Thyroid gland (tissue), 4 donors: ENCODE results near the gene WNT3A. TPM values are rescaled to one million over a fixed set of nuclear protein-coding genes. Genes with fewer than 3 reads are reported as not detected.

Experiments
- DNase-seq, 2 donors: peaks; one replicate each; pipeline ENCODE4 v3.0.0-alpha.2; 2019
- H3K27ac ChIP-seq, 3 donors: fragments of 200-600 bp; sonication (generic); 1 replicate in 2 of 3; 2 replicates in 1 of 3; pipeline ENCODE4 v1.5.1; 2016 to 2019; ENCODE audit warnings: mild to moderate bottlenecking in 1 of 3, moderate library complexity in 1 of 3
- H3K27me3 ChIP-seq: fragments of 200-600 bp; sonication (generic); one replicate; pipeline ENCODE4 v1.5.1; 2019
- H3K36me3 ChIP-seq, 2 donors: fragments of 200-600 bp; sonication (generic); one replicate each; pipeline ENCODE4 v1.5.1; 2016 to 2019
- H3K4me1 ChIP-seq, 2 donors: fragments of 200-600 bp; sonication (generic); one replicate each; pipeline ENCODE4 v1.5.1; 2017 to 2019
- H3K4me3 ChIP-seq, 3 donors: fragments of 200-600 bp; sonication (generic); replicated peaks in 1 of 3; 1 replicate in 2 of 3; 2 replicates in 1 of 3; pipeline ENCODE4 v1.5.1; 2016; ENCODE audit warnings: mild to moderate bottlenecking in 1 of 3
- H3K9me3 ChIP-seq: fragments of 200-600 bp; sonication (generic); one replicate; pipeline ENCODE4 v1.5.1; 2017
- CTCF ChIP-seq, 6 experiments: fragments of 200-600 bp in 3 of 6; fragments of 450-650 bp in 3 of 6; sonication (generic) in 3 of 6; IDR thresholded peaks; one replicate each; pipeline ENCODE4 v1.5.1; 2016 to 2019; ENCODE audit warnings: antibody characterized with exemption in 6 of 6, mild to moderate bottlenecking in 2 of 6, inconsistent platforms in 1 of 6, moderate library complexity in 1 of 6
- POLR2A ChIP-seq, 2 donors: fragments of 450-650 bp; IDR thresholded peaks; one replicate each; pipeline ENCODE4 v1.6.1; 2017; ENCODE audit warnings: antibody characterized with exemption in 2 of 2, mild to moderate bottlenecking in 2 of 2, moderate library complexity in 1 of 2
- WGBS, 2 donors: methylation state at CpG; one replicate each; pipeline ENCODE4 v1.1.5; 2017; 5-methylcytosine and 5-hydroxymethylcytosine counted together
- intact Hi-C: fragments of 100-400 bp; cut with DNase I; formaldehyde crosslinking; loops from one replicate; pipeline ENCODE4 v1.15.1; 2023
- total RNA-seq, 4 donors: library from RNA; depleted of rRNA; stranded (reverse); fragments of >200 nt; gene quantifications; one replicate each; pipeline ENCODE4 v1.2.3, GENCODE V29; 2016

WNT3A gene
- total RNA-seq, 4 donors from 2014 or later, result not detected

- H3K27ac ChIP-seq, result no peak overlapping the region
- TF ChIP-seq POLR2A (IDR thresholded peaks at IDR 0.05) (no peak), CTCF (IDR thresholded peaks at IDR 0.05) (no peak)
- no peak for DNase-seq
- H3K9me3 ChIP-seq, result no peaks in the 10 kb centered on the region
- H3K36me3 ChIP-seq, result peaks cover 31 to 37% of the 10 kb centered on the region in 2 donors
- no peaks in the 10 kb centered on the region for H3K27me3 ChIP-seq
- 95 to 99% methylated on average over 4 to 9 of the region's 13 CpGs for WGBS, 2 donors
- no peak overlapping the region for H3K4me3 ChIP-seq
- H3K4me1 ChIP-seq, result peaks cover 2 to 21% of the 10 kb centered on the region in 2 donors
- intact Hi-C loops, result no loop called here
Measured at GRCh38 chr1:228096416-228097332, 89.9 kb downstream of the WNT3A start.

- intact Hi-C loops, result no loop called here
- H3K27ac ChIP-seq, result no peak overlapping the region
- TF ChIP-seq CTCF (IDR thresholded peaks at IDR 0.05), result no peak
- TF ChIP-seq POLR2A (IDR thresholded peaks at IDR 0.05), result no peak
- WGBS, 2 donors, result 88 to 94% methylated on average over 21 to 34 of the region's 34 CpGs
- H3K4me1 ChIP-seq, result peaks cover 9 to 20% of the 10 kb centered on the region in 2 donors
- no peak for DNase-seq
- H3K27me3 ChIP-seq, result no peaks in the 10 kb centered on the region
- H3K9me3 ChIP-seq, result no peaks in the 10 kb centered on the region
- H3K4me3 ChIP-seq, result no peak overlapping the region
- H3K36me3 ChIP-seq, result peaks cover 31 to 37% of the 10 kb centered on the region in 2 donors
Measured at GRCh38 chr1:228097333-228098081, 90.7 kb downstream of the WNT3A start.

GRCh38 chr1:228098323-228098931 is 91.6 kb downstream of the WNT3A start:
- no peak overlapping the region for H3K27ac ChIP-seq
- no peaks in the 10 kb centered on the region for H3K27me3 ChIP-seq
- WGBS, 2 donors, result 90 to 91% methylated on average over 21 to 28 of the region's 28 CpGs
- no peak overlapping the region for H3K4me3 ChIP-seq
- DNase-seq, result no peak
- H3K9me3 ChIP-seq, result no peaks in the 10 kb centered on the region
- intact Hi-C loops, result no loop called here
- H3K4me1 ChIP-seq, result peaks cover 10 to 17% of the 10 kb centered on the region in 2 donors
- no peak for TF ChIP-seq CTCF (IDR thresholded peaks at IDR 0.05)
- no peak for TF ChIP-seq POLR2A (IDR thresholded peaks at IDR 0.05)
- peaks cover 31 to 37% of the 10 kb centered on the region in 2 donors for H3K36me3 ChIP-seq

- DNase-seq, result no peak
- no peak for TF ChIP-seq POLR2A (IDR thresholded peaks at IDR 0.05)
- TF ChIP-seq CTCF (IDR thresholded peaks at IDR 0.05), result no peak
- Histone ChIP-seq H3K36me3 (peaks cover 31 to 37% of the 10 kb centered on the region in 2 donors), H3K27ac (no peak overlapping the region), H3K4me3 (no peak overlapping the region), H3K9me3 (no peaks in the 10 kb centered on the region), H3K4me1 (peaks cover 15 to 23% of the 10 kb centered on the region in 2 donors), H3K27me3 (no peaks in the 10 kb centered on the region)
- intact Hi-C loops, result no loop called here
- 67 to 74% methylated on average over 3 to 4 of the region's 4 CpGs for WGBS, 2 donors
Measured at GRCh38 chr1:228099331-228099732, 92.5 kb downstream of the WNT3A start.
